M059J (cell line): ENCODE results near the gene ASAP2. TPM values are rescaled to one million over a fixed set of nuclear protein-coding genes. Genes with fewer than 3 reads are reported as not detected.
A peak's percentile ranks its signal among the peaks of the same experiment; 100 is the strongest.
"Not testable (repeated sequence)": the region's sequence is repeated elsewhere in the genome, so short reads cannot be mapped to it uniquely, and the experiment has no call there.

Experiments used
- DNase-seq: peaks from one replicate; pipeline ENCODE4 v3.0.0-alpha.2; 2012; ENCODE audit warnings: low read depth
- total RNA-seq: library from RNA; depleted of rRNA; stranded (reverse); fragments of >200 nt; shearing (Covaris generic); gene quantifications from 2 replicates; pipeline ENCODE4 v1.2.3, GENCODE V29; 2014

Gene ASAP2
- total RNA-seq, 1 experiment from 2014 or later, result 17.2 TPM

GRCh38 chr2:9211496-9211895 lies 4.9 kb downstream of the ASAP2 start:
- no peak for DNase-seq

- no peak for DNase-seq
These were observed 5.5 kb downstream of the ASAP2 start for GRCh38 chr2:9212010-9212635.

GRCh38 chr2:9212661-9213411 lies 6.2 kb downstream of the ASAP2 start:
- DNase-seq, result no peak

GRCh38 chr2:9213477-9214051 lies 7.0 kb downstream of the ASAP2 start:
- DNase-seq, result no peak

- DNase-seq, result no peak
These were observed 8.3 kb downstream of the ASAP2 start for GRCh38 chr2:9214873-9215272.

- peak; percentile 51 for DNase-seq
These were observed 9.1 kb downstream of the ASAP2 start for GRCh38 chr2:9215680-9216079.

GRCh38 chr2:9216143-9216542 lies 9.5 kb downstream of the ASAP2 start:
- not testable (repeated sequence) for DNase-seq

- no peak for DNase-seq
These were observed 11.5 kb downstream of the ASAP2 start for GRCh38 chr2:9217838-9218770.

GRCh38 chr2:9219027-9219445 lies 12.4 kb downstream of the ASAP2 start:
- no peak for DNase-seq

GRCh38 chr2:9220201-9220600 lies 13.6 kb downstream of the ASAP2 start:
- no peak for DNase-seq

GRCh38 chr2:9221223-9221622 lies 14.6 kb downstream of the ASAP2 start:
- DNase-seq, result no peak

GRCh38 chr2:9222239-9222892 lies 15.8 kb downstream of the ASAP2 start:
- no peak for DNase-seq

GRCh38 chr2:9222893-9223287 lies 16.3 kb downstream of the ASAP2 start:
- DNase-seq, result no peak

GRCh38 chr2:9225806-9226205 lies 19.2 kb downstream of the ASAP2 start:
- DNase-seq, result no peak

GRCh38 chr2:9226458-9227380 lies 20.1 kb downstream of the ASAP2 start:
- DNase-seq, result no peak

GRCh38 chr2:9228088-9228751 lies 21.6 kb downstream of the ASAP2 start:
- no peak for DNase-seq

GRCh38 chr2:9228781-9229469 lies 22.3 kb downstream of the ASAP2 start:
- DNase-seq, result no peak

- DNase-seq, result no peak
These were observed 22.8 kb downstream of the ASAP2 start for GRCh38 chr2:9229470-9229820.

GRCh38 chr2:9230051-9230802 lies 23.6 kb downstream of the ASAP2 start:
- peak; percentile 43 for DNase-seq
